GM19395 (cell line): Measurements from ENCODE around the gene DDHD1.
"Not testable (repeated sequence)": the region's sequence is repeated elsewhere in the genome, so short reads cannot be mapped to it uniquely, and the experiment has no call there.

Experiments used
- ATAC-seq: cut with Tn5 transposase; IDR thresholded peaks from one replicate; pipeline ENCODE4 v1.9.1; 2021; ENCODE audit warnings: mild to moderate bottlenecking, moderate library complexity; ENCODE audit not compliant: unreplicated experiment

Gene DDHD1

DNA sequence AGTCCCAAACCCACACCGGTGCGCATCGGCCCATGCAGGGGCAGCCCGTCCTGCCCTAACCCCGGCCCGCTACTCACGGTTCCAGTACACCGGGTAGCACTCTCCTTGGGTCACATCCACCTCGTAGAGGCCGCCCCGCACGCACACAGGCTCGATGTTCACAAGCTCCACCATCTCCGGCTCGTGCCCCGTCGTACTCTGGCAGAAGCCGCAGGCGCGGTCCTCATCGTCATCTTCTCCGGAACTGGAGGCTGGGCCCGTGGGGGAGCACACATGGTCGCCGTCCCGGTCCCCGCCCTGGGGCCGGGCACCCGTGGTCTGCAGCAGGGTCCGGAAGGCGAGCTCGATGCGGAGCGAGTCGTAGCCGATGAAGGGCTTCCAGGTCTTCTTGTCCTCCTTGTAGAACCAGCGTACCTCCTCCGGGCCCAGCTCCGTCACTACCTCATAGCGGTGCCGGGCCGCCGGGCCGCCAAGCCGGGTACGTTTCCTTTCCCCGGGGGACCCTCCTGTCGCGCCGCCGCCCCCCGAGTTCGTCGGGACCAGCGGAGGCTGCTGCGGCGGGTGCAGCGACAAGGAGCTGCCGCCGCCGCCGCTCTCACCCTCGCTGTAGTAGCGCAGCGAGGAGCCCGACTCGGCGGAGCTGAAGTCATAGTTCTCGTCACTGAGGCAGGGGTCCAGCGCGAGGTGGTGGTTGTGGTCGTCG is 788 bp downstream of the DDHD1 start:
- peak; percentile 28 for ATAC-seq

- peak; percentile 5 for ATAC-seq
Measured at GRCh38 chr14:53151523-53152183, 1.5 kb downstream of the DDHD1 start.

- ATAC-seq, result no peak
Measured at GRCh38 chr14:53149668-53150316, 3.3 kb downstream of the DDHD1 start.

GRCh38 chr14:53148671-53149070 is 4.5 kb downstream of the DDHD1 start:
- no peak for ATAC-seq

- ATAC-seq, result no peak
Measured at GRCh38 chr14:53147893-53148292, 5.2 kb downstream of the DDHD1 start.

GRCh38 chr14:53147208-53147607 is 5.9 kb downstream of the DDHD1 start:
- ATAC-seq, result no peak

DNA sequence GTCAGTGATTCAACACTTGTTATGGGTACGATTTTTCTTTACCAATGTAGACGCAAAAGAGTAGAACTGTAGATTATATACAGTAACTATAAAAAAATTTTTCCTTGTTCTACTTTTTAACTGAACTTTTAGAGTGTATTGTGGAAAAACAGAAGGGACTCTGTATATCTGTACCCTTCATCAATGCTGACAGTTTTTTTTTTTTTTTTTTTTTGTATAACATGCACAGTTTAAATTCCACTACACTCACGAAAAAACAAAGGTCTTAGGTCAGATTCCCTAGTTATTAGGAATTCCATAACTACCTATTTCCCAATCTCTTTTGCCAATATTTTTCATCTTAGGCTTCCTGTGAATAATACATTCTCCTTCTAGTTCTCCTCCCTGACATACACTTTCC is 6.4 kb downstream of the DDHD1 start:
- ATAC-seq, result no peak

- peak; percentile 84 for ATAC-seq
Measured at GRCh38 chr14:53144244-53144643, 8.9 kb downstream of the DDHD1 start.

DNA sequence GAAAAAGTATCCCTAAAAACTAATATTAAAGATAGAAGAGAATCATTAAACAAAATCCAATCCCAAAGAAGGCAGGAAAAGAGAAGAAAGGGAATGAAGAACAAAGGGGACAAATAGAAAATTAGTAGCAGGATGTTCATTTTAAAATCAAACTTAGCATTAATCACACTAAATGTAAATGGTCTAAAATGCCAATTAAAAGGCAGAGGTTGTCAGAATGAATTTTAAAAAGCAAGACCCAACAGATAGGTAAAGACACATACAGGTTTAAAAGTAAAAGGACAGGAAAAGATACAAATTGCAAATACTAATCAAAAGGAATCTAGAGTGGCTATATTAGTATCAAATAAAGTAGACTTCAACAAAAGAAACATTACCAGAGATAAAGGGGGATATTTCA is 12.5 kb downstream of the DDHD1 start:
- no peak for ATAC-seq

- no peak for ATAC-seq
Measured at GRCh38 chr14:53137568-53138203, 15.4 kb downstream of the DDHD1 start.

DNA sequence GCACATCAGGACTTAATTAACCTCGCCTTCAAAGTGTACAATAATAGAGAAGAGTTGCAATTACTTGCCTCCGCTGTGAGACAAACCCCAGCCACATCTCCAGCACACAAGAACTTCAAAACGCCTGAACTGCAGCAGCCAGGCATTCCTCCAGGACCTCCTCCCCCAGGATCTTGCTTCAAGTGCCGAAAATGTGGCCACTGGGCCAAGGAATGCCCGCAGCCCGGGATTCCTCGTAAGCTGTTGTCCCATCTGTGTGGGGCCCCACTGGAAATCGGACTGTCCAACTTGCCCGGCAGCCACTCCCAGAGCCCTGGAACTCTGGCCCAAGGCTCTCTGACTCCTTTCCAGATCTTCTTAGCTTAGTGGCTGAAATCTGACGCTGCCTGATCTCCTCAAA is 22.6 kb downstream of the DDHD1 start:
- not testable (repeated sequence) for ATAC-seq

DNA sequence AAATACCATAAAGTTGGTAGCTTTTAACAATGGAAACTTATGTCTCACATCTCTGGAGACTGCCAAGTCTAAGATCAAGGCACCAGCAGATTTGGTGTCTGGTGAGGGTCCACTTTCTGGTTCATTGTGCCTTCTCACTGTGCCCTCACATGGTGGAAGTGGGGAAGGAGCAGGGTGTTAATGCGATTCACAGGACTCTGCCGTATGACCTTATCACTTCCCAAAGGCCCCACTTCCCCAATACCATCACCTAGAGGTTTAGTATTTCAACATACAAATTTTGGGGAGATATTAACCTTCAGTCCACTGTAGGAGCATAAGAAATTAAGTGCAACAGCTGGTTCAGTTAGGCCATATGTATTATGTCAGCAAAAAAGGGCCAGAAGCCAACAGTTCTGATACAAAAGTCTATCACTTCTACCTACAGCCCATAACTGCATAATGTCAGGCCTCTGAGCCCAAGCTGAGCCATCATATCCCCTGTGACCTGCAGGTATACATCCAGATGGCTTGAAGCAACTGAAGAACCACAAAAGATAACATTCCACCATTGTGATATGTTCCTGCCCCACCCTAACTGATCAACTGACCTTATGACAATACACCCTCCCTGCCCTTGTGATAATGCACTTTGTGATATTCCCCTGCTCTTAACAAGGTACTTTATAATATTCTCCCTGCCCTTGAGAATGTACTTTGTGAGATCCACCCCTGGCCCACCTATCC is 24.7 kb downstream of the DDHD1 start:
- no peak for ATAC-seq

- ATAC-seq, result no peak
Measured at GRCh38 chr14:53127832-53128231, 25.3 kb downstream of the DDHD1 start.

GRCh38 chr14:53127151-53127550 is 26.0 kb downstream of the DDHD1 start:
- ATAC-seq, result no peak

DNA sequence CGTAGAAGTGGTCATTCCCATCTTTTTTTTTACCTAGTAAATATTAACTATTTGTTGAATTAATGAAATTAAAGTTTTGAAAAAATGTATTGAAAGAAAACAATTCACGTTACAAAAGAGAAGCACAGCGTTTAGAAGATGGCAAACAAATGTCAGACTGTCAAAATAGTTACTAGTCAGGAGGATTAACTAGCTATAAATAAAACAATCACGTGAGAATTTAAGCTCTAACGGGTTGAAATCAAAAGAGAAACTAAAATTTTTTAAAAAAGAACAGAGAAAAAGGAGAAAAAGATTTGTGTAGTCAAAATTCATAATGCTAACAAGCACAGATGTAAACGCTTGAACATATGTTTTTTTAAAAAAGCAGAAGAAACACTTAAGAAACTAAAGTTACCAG is 26.4 kb downstream of the DDHD1 start:
- no peak for ATAC-seq

GRCh38 chr14:53124786-53125185 is 28.3 kb downstream of the DDHD1 start:
- no peak for ATAC-seq

DNA sequence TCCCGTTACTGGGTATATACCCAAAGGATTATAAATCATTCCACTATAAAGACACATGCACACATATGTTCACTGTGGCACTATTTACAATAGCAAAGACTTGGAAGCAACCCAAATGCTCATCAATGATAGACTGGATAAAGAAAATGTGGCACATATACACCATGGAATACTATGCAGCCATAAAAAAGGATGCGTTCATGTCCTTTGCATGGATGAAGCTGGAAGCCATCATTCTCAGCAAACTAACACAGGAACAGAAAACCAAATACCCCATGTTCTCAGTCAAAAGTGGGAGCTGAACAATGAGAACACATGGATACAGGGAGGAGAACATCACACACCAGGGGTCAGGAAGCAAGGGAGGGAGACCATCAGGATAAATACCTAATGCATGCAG is 31.7 kb downstream of the DDHD1 start:
- ATAC-seq, result not testable (repeated sequence)

DNA sequence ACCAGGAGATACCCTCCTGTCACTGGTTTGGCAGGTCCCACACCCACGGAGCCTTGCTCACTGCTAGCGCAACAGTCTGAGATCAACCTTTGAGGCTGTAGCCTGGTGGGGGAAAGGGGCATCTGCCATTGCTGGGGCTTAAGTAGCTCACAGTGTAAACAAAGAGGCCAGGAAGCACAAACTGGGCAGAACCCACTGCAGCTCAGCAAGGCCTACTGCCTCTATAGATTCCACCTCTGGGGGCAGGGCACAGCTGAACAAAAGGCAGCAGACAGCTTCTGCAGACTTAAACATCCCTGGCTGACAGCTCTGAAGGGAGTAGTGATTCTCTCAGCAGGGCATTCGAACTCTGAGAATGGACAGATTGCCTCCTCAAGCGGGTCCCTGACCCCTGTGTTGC is 35.6 kb downstream of the DDHD1 start:
- ATAC-seq, result not testable (repeated sequence)

GRCh38 chr14:53113989-53114388 is 39.1 kb downstream of the DDHD1 start:
- no peak for ATAC-seq

- ATAC-seq, result no peak
Measured at GRCh38 chr14:53110096-53110495, 43.0 kb downstream of the DDHD1 start.
